Endothelial cell of umbilical vein (primary cell): ENCODE measurements around the gene TBC1D9B. TPM values are rescaled to one million over a fixed set of nuclear protein-coding genes. Genes with fewer than 3 reads are reported as not detected.

Source experiments
- BruUV-seq: library from RNA; stranded (reverse); fragments of 400-500 nt; replicated peaks from 2 replicates; lab custom pipeline; 2021; lab: Mats Ljungman, UMichigan
- CTCF ChIA-PET: fragments of 300-600, 350-600 bp; sonication (Branson Sonifier 250); formaldehyde crosslinking; loops from one replicate; lab custom pipeline; 2021; ENCODE audit warnings: antibody characterized with exemption, inconsistent platforms; lab: Charles Lee
- POLR2A ChIA-PET: fragments of 300-600, 350-600 bp; sonication (Branson Sonifier 250); formaldehyde crosslinking; loops from one replicate; lab custom pipeline; 2021; ENCODE audit warnings: antibody characterized with exemption, inconsistent platforms; lab: Charles Lee
- DNase-seq: peaks from one replicate; pipeline ENCODE4 v3.0.0-alpha.2; 2011; ENCODE audit warnings: low read depth, low spot score
- FAIRE-seq: peaks from 2 replicates; lab custom pipeline; 2011; peaks lifted over from hg19 to GRCh38; lab: Jason Lieb, UNC
- H2AFZ ChIP-seq: 2 replicates; pipeline ENCODE4 v1.6.0; 2012; ENCODE audit warnings: low read depth, low read length, control low read depth, inconsistent platforms
- H3K27ac ChIP-seq: 2 replicates; pipeline ENCODE4 v1.5.1; 2011; ENCODE audit warnings: low read depth, mild to moderate bottlenecking, control low read depth, low read length, moderate library complexity; ENCODE audit not compliant: insufficient read depth
- H3K27me3 ChIP-seq, 2 experiments: 2 replicates each; pipeline versions ENCODE4 v1.6.0 to v1.6.1; 2011; ENCODE audit warnings: low read length in 2 of 2, mixed read lengths in 1 of 2; ENCODE audit not compliant: control insufficient read depth in 2 of 2, insufficient read depth in 2 of 2
- H3K36me3 ChIP-seq, 2 experiments: 2 replicates in 1 of 2; 3 replicates in 1 of 2; pipeline ENCODE4 v1.5.1; 2011; ENCODE audit warnings: low read length in 2 of 2, mild to moderate bottlenecking in 1 of 2, moderate library complexity in 1 of 2; ENCODE audit not compliant: control insufficient read depth in 2 of 2, insufficient read depth in 2 of 2; ENCODE audit errors: extremely low read depth in 1 of 2
- H3K4me1 ChIP-seq: 3 replicates; pipeline ENCODE4 v1.5.1; 2011; ENCODE audit warnings: mild to moderate bottlenecking, low read length; ENCODE audit not compliant: control insufficient read depth, insufficient read depth; ENCODE audit errors: extremely low read depth
- H3K4me2 ChIP-seq: 2 replicates; pipeline ENCODE4 v1.6.1; 2011; ENCODE audit warnings: low read length, control low read depth, mixed read lengths; ENCODE audit not compliant: insufficient read depth
- H3K4me3 ChIP-seq, 3 experiments: fragments of 200-600 bp in 1 of 3; sonication (generic), shearing (Covaris generic) in 1 of 3; replicated peaks in 1 of 3; 2 replicates each; pipeline ENCODE4 v1.5.1; 2011 to 2016; ENCODE audit warnings: control low read depth in 3 of 3, low read length in 3 of 3, mild to moderate bottlenecking in 2 of 3, inconsistent platforms in 1 of 3, low read depth in 1 of 3, moderate library complexity in 1 of 3; ENCODE audit not compliant: insufficient read depth in 1 of 3
- H3K79me2 ChIP-seq: 2 replicates; pipeline ENCODE4 v1.6.0; 2012; ENCODE audit warnings: low read length, inconsistent platforms; ENCODE audit not compliant: control insufficient read depth, insufficient read depth
- H3K9ac ChIP-seq: replicated peaks from 2 replicates; pipeline ENCODE3; 2011; ENCODE audit warnings: low read length, control low read depth; ENCODE audit not compliant: insufficient read depth; ENCODE audit errors: extremely low read depth
- H3K9me1 ChIP-seq: replicated peaks from 3 replicates; pipeline ENCODE4 v1.6.0; 2011; ENCODE audit warnings: mild to moderate bottlenecking, low read length; ENCODE audit not compliant: control insufficient read depth, insufficient read depth; ENCODE audit errors: extremely low read depth
- H3K9me3 ChIP-seq: replicated peaks from 2 replicates; pipeline ENCODE4 v1.5.1; 2012; ENCODE audit warnings: low read length, inconsistent platforms; ENCODE audit not compliant: control insufficient read depth, insufficient read depth
- H4K20me1 ChIP-seq: replicated peaks from 2 replicates; pipeline ENCODE3; 2011; ENCODE audit warnings: mild to moderate bottlenecking, low read length; ENCODE audit not compliant: control insufficient read depth, insufficient read depth; ENCODE audit errors: extremely low read depth
- CTCF ChIP-seq, 2 donors: IDR thresholded peaks; 1 replicate in 1 of 2; 2 replicates in 1 of 2; pipeline ENCODE4 v1.5.1; 2011; ENCODE audit warnings: low read length in 2 of 2, mild to moderate bottlenecking in 2 of 2, moderate library complexity in 2 of 2, control low read depth in 1 of 2, inconsistent platforms in 1 of 2, low read depth in 1 of 2; ENCODE audit not compliant: insufficient read depth in 1 of 2; ENCODE audit errors: extremely low read depth in 1 of 2
- EZH2 ChIP-seq: IDR thresholded peaks from 2 replicates; pipeline ENCODE4 v1.6.1; 2012; ENCODE audit warnings: borderline replicate concordance, low read depth, mild to moderate bottlenecking, moderate library complexity, low read length, inconsistent platforms; ENCODE audit not compliant: severe bottlenecking
- FOS ChIP-seq: IDR thresholded peaks from 2 replicates; pipeline ENCODE4 v1.6.1; 2011; ENCODE audit warnings: mild to moderate bottlenecking, low read length, moderate library complexity, borderline replicate concordance; ENCODE audit not compliant: insufficient read depth
- GATA2 ChIP-seq: IDR thresholded peaks from 2 replicates; pipeline ENCODE4 v1.7.0; 2011; ENCODE audit warnings: low read depth, mild to moderate bottlenecking, moderate library complexity, mixed read lengths, low read length; ENCODE audit not compliant: insufficient read length, insufficient read depth
- JUN ChIP-seq: IDR thresholded peaks from 2 replicates; pipeline ENCODE4 v1.6.1; 2011; ENCODE audit warnings: borderline replicate concordance, low read depth; ENCODE audit not compliant: insufficient read length, insufficient read depth
- MAX ChIP-seq: IDR thresholded peaks from 2 replicates; pipeline ENCODE4 v1.6.1; 2011; ENCODE audit not compliant: insufficient read depth, insufficient read length
- MYC ChIP-seq: IDR thresholded peaks from one replicate; pipeline ENCODE4 v1.6.1; 2011; ENCODE audit warnings: mild to moderate bottlenecking, low read depth, low read length
- POLR2A ChIP-seq: IDR thresholded peaks from 2 replicates; pipeline ENCODE4 v1.6.1; 2012; ENCODE audit warnings: low read depth, mild to moderate bottlenecking, control low read depth, low read length
- POLR2AphosphoS5 ChIP-seq: IDR thresholded peaks from 2 replicates; pipeline ENCODE4 v1.6.1; 2012; ENCODE audit warnings: low read depth, mild to moderate bottlenecking, control low read depth, low read length, moderate library complexity; ENCODE audit not compliant: insufficient read depth
- dilution Hi-C: fragments of 300-500 bp; cut with MboI; formaldehyde crosslinking; loops from one replicate; pipeline ENCODE4 v1.15.0; 2019; ENCODE audit warnings: low sequenced_read_pairs; ENCODE audit not compliant: extremely low pct_ligation_motif_present
- intact Hi-C: fragments of 100-400 bp; cut with micrococcal nuclease; formaldehyde crosslinking; loops from one replicate; pipeline ENCODE4 v1.10.0; 2022
- polyA plus RNA-seq, 4 experiments: library from polyadenylated mRNA; depleted of rRNA in 3 of 4; stranded (reverse) in 3 of 4; unstranded in 1 of 4; fragments of >200 nt; gene quantifications; 2 replicates each; pipeline versions ENCODE4 v1.2.1 to v1.2.3, GENCODE V29; 2011 to 2012; ENCODE audit warnings: missing spikeins in 1 of 4
- total RNA-seq: library from RNA; stranded (reverse); gene quantifications from 2 replicates; pipeline ENCODE4 v1.2.3, GENCODE V29; 2021

Gene TBC1D9B
- total and polyA plus RNA-seq, 2 donors (not counting 3 experiments of a cell fraction or from before 2014, with no cell fraction given): 82.8 to 150 TPM

- no peaks in the 10 kb centered on the region for H3K4me1 ChIP-seq
- H3K79me2 ChIP-seq: no peaks in the 10 kb centered on the region
- H3K4me2 ChIP-seq: no peak overlapping the region
- H3K4me3 ChIP-seq: no peak overlapping the region
- DNase-seq (no peak), FAIRE-seq (no peak)
- H3K9me1 ChIP-seq: no peaks in the 10 kb centered on the region
- H2AFZ ChIP-seq: no peak overlapping the region
- dilution Hi-C loops (no loop called here), intact Hi-C loops (no loop called here)
- ChIA-PET POLR2A (no interaction called here), CTCF (interaction anchor here (1.5 kb wide), 1 partner anchor 224 kb away, joined by 4 read pairs; no protein-coding TSS in a partner anchor)
- H3K9me3 ChIP-seq: no peaks in the 10 kb centered on the region
- H3K9ac ChIP-seq: no peak overlapping the region
- peaks cover 4 to 64% of the 10 kb centered on the region in 2 experiments for H3K36me3 ChIP-seq
- no peaks in the 10 kb centered on the region for H4K20me1 ChIP-seq
- no peak overlapping the region for H3K27ac ChIP-seq
- no peaks in the 10 kb centered on the region for H3K27me3 ChIP-seq
- BruUV-seq: no TSS peak
- TF ChIP-seq POLR2A: no peak
- no peak for TF ChIP-seq MAX
- no peak for TF ChIP-seq CTCF (IDR thresholded peaks at IDR 0.05; ENCODE audit: extremely low read depth in 1 of 2, insufficient read depth in 1 of 2, low read depth in 1 of 2, low read length in 2 of 2)
- no peak for TF ChIP-seq MYC
- TF ChIP-seq POLR2AphosphoS5: no peak
- no peak for TF ChIP-seq EZH2
- no peak for TF ChIP-seq FOS
- TF ChIP-seq GATA2: no peak
- no peak for TF ChIP-seq JUN
Observed at GRCh38 chr5:179867079-179867465, 40.6 kb downstream of the TBC1D9B start.
